Naive thymus-derived CD8-positive, alpha-beta T cell (primary cell): Measurements from ENCODE around the gene SUGCT. TPM values are rescaled to one million over a fixed set of nuclear protein-coding genes. Genes with fewer than 3 reads are reported as not detected.

Source experiments
- ATAC-seq, 2 donors: fragments of 150-1000 bp; cut with Tn5 transposase in 1 of 2; sonication (Bioruptor Pico), chemical (Tn5 transposase) in 1 of 2; 1 replicate in 1 of 2; 2 replicates in 1 of 2; pipeline ENCODE4 v1.10.0; 2021; ENCODE audit warnings: mild to moderate bottlenecking in 2 of 2, moderate library complexity in 2 of 2
- POLR2A ChIA-PET: fragments of 350-600 bp; sonication (Branson Sonifier 250); formaldehyde crosslinking; loops from one replicate; lab custom pipeline; 2021; ENCODE audit warnings: antibody characterized with exemption; lab: Charles Lee
- DNase-seq, 10 donors: peaks; one replicate each; pipeline versions ENCODE4 v3.0.0 to v3.0.0-alpha.2; 2020 to 2022
- H3K27ac Mint-ChIP-seq, 10 donors: one replicate each; pipeline ENCODE4 v1.8.0; 2020 to 2022; ENCODE audit warnings: mild to moderate bottlenecking in 10 of 10, mixed read lengths in 10 of 10, moderate library complexity in 4 of 10, inconsistent platforms in 1 of 10
- H3K27me3 Mint-ChIP-seq, 5 donors: one replicate each; pipeline ENCODE4 v1.8.0; 2021 to 2022; ENCODE audit warnings: mixed read lengths in 5 of 5
- H3K36me3 Mint-ChIP-seq, 3 donors: one replicate each; pipeline ENCODE4 v1.8.0; 2020 to 2022; ENCODE audit warnings: mixed read lengths in 3 of 3, mild to moderate bottlenecking in 2 of 3, inconsistent platforms in 1 of 3
- H3K4me1 Mint-ChIP-seq, 4 donors: one replicate each; pipeline ENCODE4 v1.8.0; 2021 to 2022; ENCODE audit warnings: mixed read lengths in 4 of 4
- H3K4me3 Mint-ChIP-seq, 10 donors: one replicate each; pipeline ENCODE4 v1.8.0; 2020 to 2022; ENCODE audit warnings: mild to moderate bottlenecking in 10 of 10, mixed read lengths in 10 of 10, moderate library complexity in 6 of 10, inconsistent platforms in 1 of 10
- H3K9me3 Mint-ChIP-seq, 9 donors: one replicate each; pipeline ENCODE4 v1.8.0; 2020 to 2022; ENCODE audit warnings: mixed read lengths in 9 of 9, mild to moderate bottlenecking in 3 of 9, inconsistent platforms in 1 of 9, moderate library complexity in 1 of 9
- polyA plus RNA-seq, 3 donors: library from polyadenylated mRNA; unstranded; fragments of 300-500 nt; fragmentation: Illumina TruSeq; gene quantifications; one replicate each; pipeline ENCODE4 v1.2.3, GENCODE V29; 2021
- total RNA-seq, 8 experiments: library from RNA in 2 of 8; stranded (reverse) in 2 of 8; gene quantifications; one replicate each; pipeline ENCODE4 v1.2.3 and lab custom pipeline; 2021 to 2026

SUGCT gene
- 1 to 10 TPM; 2.1 to 3.6 TPM for total RNA-seq
- 1 to 10 TPM; 1.3 to 3.0 (median 1.6) TPM for polyA plus RNA-seq
- total RNA-seq (lab: John Stamatoyannopoulos, UW) = 1.6 to 13.8 (median 2.4) reads per million in 6 experiments

DNA sequence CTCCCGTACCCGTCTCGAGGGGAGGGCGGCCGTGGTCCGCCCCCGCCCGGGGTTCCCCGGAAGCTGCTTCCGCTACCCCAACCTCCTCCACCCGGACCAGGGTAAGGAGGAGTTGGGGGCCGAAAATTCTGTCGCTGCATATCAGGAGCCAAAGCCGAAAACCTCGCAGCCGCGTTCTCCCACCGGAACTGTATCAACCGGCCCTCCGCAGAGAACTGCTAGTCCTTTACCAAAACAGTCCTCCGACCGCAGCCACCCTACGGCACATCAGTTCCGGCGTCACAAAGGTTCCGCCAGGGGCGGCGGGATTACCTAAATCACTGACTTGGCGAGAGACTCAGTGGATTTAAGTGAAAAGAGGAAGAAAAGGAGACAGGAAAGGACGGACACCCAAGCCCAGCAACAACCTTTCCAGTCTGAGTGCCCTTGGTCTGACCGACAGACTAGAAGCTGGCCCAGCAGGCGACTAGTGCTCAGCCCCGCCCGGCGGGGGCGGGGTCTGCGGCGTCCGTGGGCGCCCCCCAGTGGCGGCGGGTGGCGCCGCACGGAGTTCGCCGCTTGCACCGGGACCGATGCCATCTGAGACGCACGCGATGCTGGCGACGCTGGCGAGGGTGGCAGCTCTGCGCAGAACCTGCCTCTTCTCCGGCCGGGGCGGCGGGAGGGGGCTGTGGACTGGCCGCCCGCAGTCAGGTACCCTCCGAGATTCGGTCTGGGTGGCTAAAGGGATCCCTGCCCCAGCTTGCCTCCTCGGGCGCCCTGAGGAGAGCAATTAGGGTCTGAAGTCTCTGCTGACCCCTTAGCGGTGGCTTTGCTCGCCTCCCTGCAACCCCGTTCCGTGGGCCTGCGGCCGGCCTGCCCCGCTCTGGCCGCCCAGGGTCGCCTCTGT is at the start of gene SUGCT, which contains the start of gene MPLKIP:
TSS of gene SUGCT (plus strand) at position 578 of the 889 bp plus-strand sequence.
TSS of gene MPLKIP (minus strand) at position 195 of the 889 bp plus-strand sequence. CDS start at position 140, 55 bp downstream.
- peak within 1 kb of the TSS; percentile 90 to 100 (median 99) for H3K4me3 Mint-ChIP-seq
- peaks cover 10 to 46% (median 36%) of the 10 kb centered on the region in 4 donors for H3K4me1 Mint-ChIP-seq
- peaks cover 0 to 10% (median 2%) of the 10 kb centered on the region in 5 donors for H3K27me3 Mint-ChIP-seq
- peak; percentile 83 to 88 for ATAC-seq
- POLR2A ChIA-PET = interaction anchor here (0.5 to 4.2 kb wide), 11 partner anchors 9 to 1216 kb away, joined by 3 to 43 read pairs (median 3); partner anchors contain the start of gene CDK13
- H3K27ac Mint-ChIP-seq = peak within 1 kb of the TSS; percentile 92 to 99 (median 98)
- DNase-seq = peak; percentile 75 to 99 (median 88)
- peaks cover 0 to 6% (median 6%) of the 10 kb centered on the region in 3 donors for H3K36me3 Mint-ChIP-seq
- H3K9me3 Mint-ChIP-seq = no peaks in the 10 kb centered on the region

DNA sequence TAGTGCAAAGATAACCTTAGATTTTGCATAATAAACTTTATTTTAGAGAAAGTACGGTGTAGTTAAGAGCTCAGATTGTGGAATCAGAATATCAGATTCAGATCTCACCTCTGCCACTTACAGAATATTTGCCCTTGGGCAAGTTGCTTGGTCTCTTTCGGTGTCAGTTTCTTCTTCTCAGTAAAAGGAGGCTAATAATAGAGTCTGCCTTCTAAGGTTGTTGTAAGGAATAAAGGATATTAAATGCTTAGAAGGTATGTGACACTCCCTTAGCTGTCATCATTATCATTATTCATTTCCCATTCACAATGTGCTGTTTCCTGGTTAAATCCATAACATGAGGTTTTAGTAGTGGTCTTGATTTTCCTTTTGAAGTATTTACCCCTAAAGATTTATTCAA is 42.6 kb upstream of the SUGCT start:
- no peak overlapping the region for H3K4me3 Mint-ChIP-seq
- H3K27me3 Mint-ChIP-seq = no peaks in the 10 kb centered on the region
- H3K36me3 Mint-ChIP-seq = peaks cover 8 to 92% (median 16%) of the 10 kb centered on the region in 3 donors
- ATAC-seq (no peak), DNase-seq (no peak)
- peaks cover 0 to 10% (median 5%) of the 10 kb centered on the region in 4 donors for H3K4me1 Mint-ChIP-seq
- POLR2A ChIA-PET = no interaction called here
- H3K9me3 Mint-ChIP-seq = no peaks in the 10 kb centered on the region
- peak overlapping the region in 1 of 10 donors; percentile 87 for H3K27ac Mint-ChIP-seq

DNA sequence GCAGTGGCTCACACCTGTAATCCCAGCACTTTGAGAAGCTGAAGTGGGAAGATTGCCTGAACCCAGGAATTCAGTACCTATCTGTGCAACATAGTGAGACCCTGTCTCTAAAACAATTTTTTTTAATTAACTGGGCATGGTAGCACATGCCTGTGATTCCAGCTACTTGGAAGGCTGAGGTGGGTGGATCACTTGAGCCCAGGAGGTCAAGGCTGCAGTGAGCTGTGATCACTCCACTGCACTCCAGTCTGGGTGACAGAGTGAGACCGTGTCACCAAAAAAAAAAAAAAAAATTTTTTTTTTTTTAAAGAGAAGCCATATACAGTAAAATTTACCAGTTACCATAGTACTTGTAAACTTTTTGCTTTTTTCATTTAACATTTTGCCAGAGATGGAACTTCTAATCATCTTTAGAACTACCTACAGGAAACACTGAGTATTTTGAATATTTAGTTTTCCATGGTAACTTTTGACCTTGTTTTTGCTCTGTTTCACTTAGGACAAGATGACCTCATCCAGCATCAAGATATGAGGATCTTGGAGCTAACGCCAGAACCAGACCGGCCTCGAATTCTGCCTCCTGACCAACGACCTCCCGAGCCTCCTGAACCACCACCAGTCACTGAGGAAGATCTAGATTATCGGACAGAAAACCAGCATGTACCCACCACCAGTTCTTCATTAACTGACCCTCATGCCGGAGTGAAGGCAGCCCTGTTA is 41.0 kb upstream of the SUGCT start:
- ATAC-seq = no peak
- H3K36me3 Mint-ChIP-seq = peaks cover 8 to 83% (median 9%) of the 10 kb centered on the region in 3 donors

GRCh38 chr7:40095230-40095629 is 39.6 kb upstream of the SUGCT start:
- no peaks in the 10 kb centered on the region for H3K9me3 Mint-ChIP-seq
- H3K4me1 Mint-ChIP-seq = peaks cover 0 to 10% (median 6%) of the 10 kb centered on the region in 4 donors
- POLR2A ChIA-PET = no interaction called here
- peak overlapping the region in 1 of 10 donors; percentile 43 for H3K27ac Mint-ChIP-seq
- no peak overlapping the region for H3K4me3 Mint-ChIP-seq
- H3K36me3 Mint-ChIP-seq = peaks cover 6 to 69% (median 8%) of the 10 kb centered on the region in 3 donors
- no peaks in the 10 kb centered on the region for H3K27me3 Mint-ChIP-seq
- no peak for DNase-seq
- no peak for ATAC-seq

More for the DNA sequence above, 41.0 kb upstream of the SUGCT start:
- POLR2A ChIA-PET = interaction anchor here (1.1 to 1.5 kb wide), 2 partner anchors 15 to 36 kb away, joined by 3 read pairs; no protein-coding TSS in a partner anchor
- Mint-ChIP-seq H3K9me3 (no peaks in the 10 kb centered on the region), H3K27ac (peak overlapping the region in 2 of 10 donors; percentile 24 to 69), H3K4me3 (no peak overlapping the region), H3K27me3 (no peaks in the 10 kb centered on the region), H3K4me1 (peaks cover 0 to 10% (median 7%) of the 10 kb centered on the region in 4 donors)
- no peak for DNase-seq

DNA sequence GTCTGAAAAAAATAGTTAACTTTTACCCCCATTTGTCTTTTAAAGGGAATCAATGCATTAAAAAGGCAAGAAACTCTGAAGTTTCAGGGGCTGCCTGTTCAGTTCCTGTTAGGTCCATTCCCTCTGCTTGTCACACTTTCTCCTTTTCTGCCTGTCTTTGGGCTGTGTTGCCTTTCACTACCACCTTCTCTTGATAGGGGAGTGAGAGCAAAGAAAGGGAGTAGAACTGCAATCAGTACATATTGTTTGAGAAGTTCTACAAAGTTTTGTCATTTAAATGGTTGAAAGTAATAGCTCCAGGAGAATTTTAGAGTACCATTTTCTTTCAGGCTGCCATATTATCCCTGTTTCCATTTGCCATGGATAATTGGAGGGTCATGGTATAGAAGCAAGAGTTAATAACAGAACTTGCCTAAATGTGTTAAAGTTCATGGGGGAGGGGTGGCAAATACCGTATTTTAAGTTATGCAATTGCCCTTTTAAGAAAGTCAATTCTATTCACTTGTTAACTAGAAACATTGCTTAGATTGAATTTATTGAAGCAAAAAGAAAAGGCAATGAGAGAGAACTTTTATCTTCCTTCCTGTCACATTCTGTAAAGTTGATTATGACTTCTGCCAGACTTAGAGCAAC is 39.0 kb upstream of the SUGCT start:
- POLR2A ChIA-PET = no interaction called here
- DNase-seq (no peak), ATAC-seq (no peak)
- peaks cover 6 to 65% (median 8%) of the 10 kb centered on the region in 3 donors for H3K36me3 Mint-ChIP-seq
- H3K27me3 Mint-ChIP-seq = no peaks in the 10 kb centered on the region
- H3K4me1 Mint-ChIP-seq = peaks cover 0 to 10% (median 6%) of the 10 kb centered on the region in 4 donors
- H3K27ac Mint-ChIP-seq = peak overlapping the region in 5 of 10 donors; percentile 2 to 73 (median 58)
- no peaks in the 10 kb centered on the region for H3K9me3 Mint-ChIP-seq
- no peak overlapping the region for H3K4me3 Mint-ChIP-seq

GRCh38 chr7:40097728-40098127 is 37.1 kb upstream of the SUGCT start:
- no peaks in the 10 kb centered on the region for H3K27me3 Mint-ChIP-seq
- H3K4me1 Mint-ChIP-seq = peaks cover 0 to 10% (median 6%) of the 10 kb centered on the region in 4 donors
- no peaks in the 10 kb centered on the region for H3K9me3 Mint-ChIP-seq
- POLR2A ChIA-PET = no interaction called here
- H3K27ac Mint-ChIP-seq = peak overlapping the region in 2 of 10 donors; percentile 3 to 27
- DNase-seq (no peak), ATAC-seq (no peak)
- peaks cover 6 to 47% (median 8%) of the 10 kb centered on the region in 3 donors for H3K36me3 Mint-ChIP-seq
- H3K4me3 Mint-ChIP-seq = no peak overlapping the region

DNA sequence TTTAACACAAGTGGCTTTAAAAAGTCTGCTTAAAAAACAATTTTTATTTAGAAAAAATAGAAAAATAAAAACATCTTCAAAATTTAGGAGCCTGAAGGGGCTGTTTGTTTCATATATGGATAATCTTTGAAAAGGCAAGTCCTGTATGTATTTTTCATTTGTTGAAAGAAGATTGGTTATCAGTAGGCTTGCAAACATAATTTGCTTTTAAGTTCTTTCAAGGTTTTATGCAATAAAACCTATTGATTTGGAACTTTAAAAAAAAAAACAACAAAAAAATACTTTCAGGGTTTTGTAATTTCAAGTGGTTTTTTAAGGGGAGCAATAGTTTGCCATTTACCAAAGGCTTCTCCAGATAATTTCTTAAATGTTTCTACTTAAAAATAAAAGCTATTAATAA is 36.0 kb upstream of the SUGCT start:
- Mint-ChIP-seq H3K36me3 (peaks cover 6 to 40% (median 8%) of the 10 kb centered on the region in 3 donors), H3K27me3 (no peaks in the 10 kb centered on the region), H3K4me3 (no peak overlapping the region), H3K27ac (no peak overlapping the region), H3K4me1 (peaks cover 0 to 10% (median 6%) of the 10 kb centered on the region in 4 donors), H3K9me3 (no peaks in the 10 kb centered on the region)
- POLR2A ChIA-PET = interaction anchor here (0.7 to 1.0 kb wide), 2 partner anchors 10 to 193 kb away, joined by 3 to 4 read pairs; no protein-coding TSS in a partner anchor
- no peak for DNase-seq
- no peak for ATAC-seq

DNA sequence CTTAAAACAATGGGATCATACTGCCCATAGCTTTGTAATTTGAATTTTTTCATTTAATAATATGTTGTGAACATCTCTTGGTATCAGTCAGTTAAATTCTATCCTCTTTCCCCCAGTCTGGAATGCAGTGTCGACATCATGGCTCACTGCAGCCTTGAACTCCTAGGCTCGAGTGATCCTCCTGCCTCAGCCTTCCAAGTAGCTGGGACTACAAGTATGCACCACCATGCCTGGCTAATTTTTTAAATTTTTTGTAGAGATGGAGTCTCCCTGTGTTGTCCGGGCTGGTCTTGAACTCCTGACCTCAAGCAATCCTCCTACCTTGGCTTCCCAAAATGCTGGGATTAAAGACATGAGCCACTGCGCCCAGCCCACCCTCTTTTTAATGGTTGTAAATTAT is 35.0 kb upstream of the SUGCT start:
- Mint-ChIP-seq H3K27ac (peak overlapping the region in 2 of 10 donors; percentile 14 to 37), H3K4me3 (no peak overlapping the region), H3K9me3 (no peaks in the 10 kb centered on the region), H3K4me1 (peaks cover 0 to 8% (median 2%) of the 10 kb centered on the region in 4 donors), H3K36me3 (peaks cover 0 to 30% (median 0%) of the 10 kb centered on the region in 3 donors), H3K27me3 (no peaks in the 10 kb centered on the region)
- DNase-seq (no peak), ATAC-seq (no peak)
- POLR2A ChIA-PET = no interaction called here

DNA sequence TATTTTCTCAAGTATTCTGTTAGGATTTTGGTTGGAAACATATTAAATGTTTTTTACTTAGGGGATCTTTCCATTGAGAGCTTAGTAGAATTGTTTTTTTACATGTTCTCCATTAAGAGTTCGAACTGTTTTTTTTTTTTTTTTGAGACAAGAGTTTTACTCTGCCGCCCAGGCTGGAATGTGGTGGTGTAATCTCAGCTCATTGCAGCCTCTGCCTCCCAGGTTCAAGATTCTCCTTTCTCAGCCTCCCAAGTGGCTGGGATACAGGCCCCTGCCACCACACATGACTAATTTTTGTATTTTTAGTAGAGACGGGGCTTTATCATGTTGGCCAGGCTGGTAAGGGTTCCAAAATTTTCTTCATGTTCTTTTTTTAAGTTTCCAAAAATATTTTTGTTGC is 33.6 kb upstream of the SUGCT start:
- Mint-ChIP-seq H3K4me3 (no peak overlapping the region), H3K36me3 (peaks cover 0 to 17% (median 0%) of the 10 kb centered on the region in 3 donors), H3K27ac (peak overlapping the region in 1 of 10 donors; percentile 44), H3K27me3 (no peaks in the 10 kb centered on the region), H3K9me3 (no peaks in the 10 kb centered on the region), H3K4me1 (peaks cover 0 to 3% (median 0%) of the 10 kb centered on the region in 4 donors)
- ATAC-seq (no peak), DNase-seq (no peak)
- POLR2A ChIA-PET = no interaction called here

DNA sequence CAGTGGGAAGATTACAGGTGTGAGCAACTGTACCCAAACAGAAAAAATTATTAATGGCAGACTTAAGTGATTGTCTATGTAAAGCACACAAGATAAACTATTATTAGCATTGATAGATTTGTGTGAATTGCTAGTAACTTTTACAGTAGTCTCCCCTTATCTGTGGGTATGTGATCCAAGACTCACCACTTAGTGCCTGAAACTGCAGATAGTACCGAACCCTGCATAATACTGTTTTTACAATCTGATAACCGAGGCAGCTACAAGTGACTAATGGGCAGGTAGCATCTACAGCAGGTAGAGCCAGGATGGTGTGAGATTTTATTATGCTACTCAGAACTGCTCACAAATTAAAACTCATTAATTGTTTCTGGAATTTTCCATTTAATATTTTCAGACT is 31.9 kb upstream of the SUGCT start:
- no peak for ATAC-seq
- no peaks in the 10 kb centered on the region for H3K27me3 Mint-ChIP-seq

DNA sequence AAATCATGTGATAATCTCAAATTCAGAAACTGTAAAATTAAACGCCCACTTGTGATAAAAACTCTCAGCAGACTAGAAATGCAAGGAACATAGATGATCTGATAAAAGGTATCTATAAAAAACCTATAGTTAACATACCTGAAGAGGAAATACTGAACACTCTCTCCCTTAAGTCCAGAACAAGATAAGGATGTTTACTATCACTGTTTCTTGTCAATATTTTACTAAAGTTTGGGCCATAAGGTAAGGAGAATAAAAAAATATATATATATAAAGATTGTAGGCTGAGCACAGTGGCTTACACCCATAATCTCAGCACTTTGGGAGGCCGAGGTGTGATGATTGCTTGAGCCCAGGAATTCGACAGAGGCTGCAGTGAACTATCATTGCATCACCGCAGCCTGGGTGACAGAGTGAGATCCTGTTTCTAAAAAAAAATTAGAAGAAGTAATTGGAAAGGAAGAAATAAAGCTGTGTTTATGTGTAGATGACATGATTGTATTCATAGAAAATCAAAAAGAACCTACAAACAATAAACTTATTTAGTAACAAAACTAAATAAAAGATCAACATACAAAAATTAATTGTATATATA is 28.8 kb upstream of the SUGCT start:
- POLR2A ChIA-PET = no interaction called here
- no peaks in the 10 kb centered on the region for H3K4me1 Mint-ChIP-seq
- H3K9me3 Mint-ChIP-seq = no peaks in the 10 kb centered on the region
- H3K27ac Mint-ChIP-seq = no peak overlapping the region
- DNase-seq (no peak), ATAC-seq (no peak)
- peaks cover 0 to 3% (median 2%) of the 10 kb centered on the region in 3 donors for H3K36me3 Mint-ChIP-seq
- H3K4me3 Mint-ChIP-seq = no peak overlapping the region
- no peaks in the 10 kb centered on the region for H3K27me3 Mint-ChIP-seq

More for the DNA sequence above, 31.9 kb upstream of the SUGCT start:
- H3K4me1 Mint-ChIP-seq = peaks cover 0 to under 1% (median 0%) of the 10 kb centered on the region in 4 donors
- H3K9me3 Mint-ChIP-seq = no peaks in the 10 kb centered on the region
- no peak overlapping the region for H3K4me3 Mint-ChIP-seq
- peak overlapping the region in 1 of 10 donors; percentile 34 for H3K27ac Mint-ChIP-seq
- POLR2A ChIA-PET = interaction anchor here (0.7 kb wide), 1 partner anchor 40 kb away, joined by 3 read pairs; no protein-coding TSS in a partner anchor
- peaks cover 0 to 6% (median 2%) of the 10 kb centered on the region in 3 donors for H3K36me3 Mint-ChIP-seq
- no peak for DNase-seq
